ENCODE results near the gene LTK.
A peak's percentile ranks its signal among the peaks of the same experiment; 100 is the strongest.

LTK gene

DNA sequence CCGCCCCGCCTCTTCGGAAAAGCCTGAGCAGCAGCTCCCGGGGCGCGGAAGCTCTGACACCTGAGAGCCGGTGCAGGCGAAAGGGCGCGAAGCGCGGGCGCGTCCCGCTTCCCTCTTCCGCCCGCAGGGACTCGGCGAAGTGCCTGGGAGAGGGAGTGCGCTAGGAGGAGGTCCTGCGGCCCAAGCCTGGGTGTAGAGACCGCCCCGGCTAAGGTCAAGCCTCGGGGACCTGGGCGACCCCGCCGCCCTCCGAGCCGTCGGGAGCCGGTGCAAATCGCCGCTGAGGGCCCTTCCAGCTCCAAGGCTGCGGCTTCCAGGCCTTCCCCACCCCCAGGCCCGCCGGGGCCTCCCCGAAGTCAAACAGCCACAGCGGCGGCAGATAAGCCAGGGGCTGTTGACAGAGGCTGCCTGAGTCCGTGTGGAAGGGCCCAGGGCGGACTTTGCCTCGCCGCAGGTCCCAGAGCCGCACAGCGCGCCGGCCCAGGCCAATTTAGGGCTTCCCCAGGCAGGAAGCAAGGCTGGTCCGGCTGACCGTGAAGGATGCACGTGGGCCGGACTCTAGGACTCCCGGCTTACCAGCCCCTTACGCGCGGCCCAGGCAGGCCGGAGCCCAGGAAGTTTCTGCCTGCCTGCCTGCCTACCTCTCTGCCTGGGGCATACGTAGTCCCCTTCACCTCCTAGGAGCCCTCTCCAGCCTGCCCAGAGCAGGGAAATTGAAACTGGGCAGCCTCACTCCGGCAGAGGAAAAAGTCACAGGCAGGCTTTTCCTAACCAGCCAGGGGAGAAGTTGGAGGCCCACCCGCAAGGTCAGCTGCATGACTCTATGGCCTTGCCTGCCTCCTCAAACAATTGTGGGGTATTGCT, 17.7 kb downstream of the LTK start:
- H3K4me3 ChIP-seq (ENCODE audit: severe bottlenecking), result no peak overlapping the region
- TF ChIP-seq, protein P1, sequence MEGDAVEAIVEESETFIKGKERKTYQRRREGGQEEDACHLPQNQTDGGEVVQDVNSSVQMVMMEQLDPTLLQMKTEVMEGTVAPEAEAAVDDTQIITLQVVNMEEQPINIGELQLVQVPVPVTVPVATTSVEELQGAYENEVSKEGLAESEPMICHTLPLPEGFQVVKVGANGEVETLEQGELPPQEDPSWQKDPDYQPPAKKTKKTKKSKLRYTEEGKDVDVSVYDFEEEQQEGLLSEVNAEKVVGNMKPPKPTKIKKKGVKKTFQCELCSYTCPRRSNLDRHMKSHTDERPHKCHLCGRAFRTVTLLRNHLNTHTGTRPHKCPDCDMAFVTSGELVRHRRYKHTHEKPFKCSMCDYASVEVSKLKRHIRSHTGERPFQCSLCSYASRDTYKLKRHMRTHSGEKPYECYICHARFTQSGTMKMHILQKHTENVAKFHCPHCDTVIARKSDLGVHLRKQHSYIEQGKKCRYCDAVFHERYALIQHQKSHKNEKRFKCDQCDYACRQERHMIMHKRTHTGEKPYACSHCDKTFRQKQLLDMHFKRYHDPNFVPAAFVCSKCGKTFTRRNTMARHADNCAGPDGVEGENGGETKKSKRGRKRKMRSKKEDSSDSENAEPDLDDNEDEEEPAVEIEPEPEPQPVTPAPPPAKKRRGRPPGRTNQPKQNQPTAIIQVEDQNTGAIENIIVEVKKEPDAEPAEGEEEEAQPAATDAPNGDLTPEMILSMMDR (IDR thresholded peaks at IDR 0.05; ENCODE audit: poor library complexity, severe bottlenecking), result no peak
- peaks cover 6% of the 10 kb centered on the region for H3K4me1 ChIP-seq (ENCODE audit: insufficient read depth, poor library complexity, severe bottlenecking)
- ATAC-seq (ENCODE audit: low read depth), result no peak
- no peak for DNase-seq (ENCODE audit: low spot score)
- H3K27me3 ChIP-seq (ENCODE audit: insufficient read depth, poor library complexity, severe bottlenecking), result peaks cover 12% of the 10 kb centered on the region
- H3K27ac ChIP-seq (ENCODE audit: poor library complexity, severe bottlenecking), result no peak overlapping the region
- no peaks in the 10 kb centered on the region for H3K9me3 ChIP-seq (ENCODE audit: severe bottlenecking)
- no peaks in the 10 kb centered on the region for H3K36me3 ChIP-seq (ENCODE audit: low read depth)

DNA sequence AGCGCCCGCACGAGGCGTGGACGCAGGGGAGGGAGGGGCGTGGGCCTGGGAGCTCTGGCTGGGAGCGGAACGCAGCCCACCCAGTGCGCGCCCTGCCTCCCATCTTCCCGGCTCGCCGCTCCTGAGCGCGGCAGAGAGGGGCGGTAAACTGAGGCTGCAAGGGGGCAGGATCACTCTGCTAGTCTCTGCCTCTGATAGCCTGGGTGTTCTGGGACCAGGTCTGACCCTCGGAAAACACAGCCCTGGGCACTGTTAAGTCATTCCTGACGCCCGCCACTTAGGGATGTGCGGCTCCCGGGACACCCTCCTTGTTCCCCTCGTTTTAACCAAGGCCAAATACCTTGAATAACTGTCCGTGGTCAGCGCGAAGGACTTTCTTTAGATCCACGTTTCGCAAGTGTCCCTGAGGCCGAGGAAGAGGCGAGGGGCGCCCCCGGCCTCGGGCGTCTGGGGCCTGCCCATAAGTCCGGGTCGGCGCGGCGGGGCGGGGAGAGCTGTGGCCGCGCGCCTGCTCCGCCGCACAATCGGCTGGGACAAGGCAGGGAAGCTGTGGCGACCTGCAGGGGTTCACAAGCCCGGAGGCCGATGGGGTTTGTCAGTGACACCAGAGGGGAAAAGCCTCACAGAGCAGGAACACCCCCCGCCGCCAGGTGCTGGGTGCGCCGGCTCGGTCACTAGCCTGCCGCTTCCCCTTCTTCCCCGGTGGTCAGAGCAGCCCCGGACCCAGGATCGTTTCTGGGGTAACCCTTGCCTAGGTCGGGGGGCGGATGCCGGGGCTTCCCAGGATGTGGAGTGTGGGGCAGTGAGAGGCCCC, 18.5 kb downstream of the LTK start:
- ATAC-seq (ENCODE audit: low read depth) (no peak), DNase-seq (ENCODE audit: low spot score) (no peak)
- peaks cover 11% of the 10 kb centered on the region for H3K27me3 ChIP-seq (ENCODE audit: insufficient read depth, poor library complexity, severe bottlenecking)
- peaks cover 12% of the 10 kb centered on the region for H3K4me1 ChIP-seq (ENCODE audit: insufficient read depth, poor library complexity, severe bottlenecking)
- H3K36me3 ChIP-seq (ENCODE audit: low read depth), result no peaks in the 10 kb centered on the region
- no peak overlapping the region for H3K27ac ChIP-seq (ENCODE audit: poor library complexity, severe bottlenecking)
- no peak overlapping the region for H3K4me3 ChIP-seq (ENCODE audit: severe bottlenecking)
- H3K9me3 ChIP-seq (ENCODE audit: severe bottlenecking), result no peaks in the 10 kb centered on the region
- TF ChIP-seq, protein P1 (IDR thresholded peaks at IDR 0.05; ENCODE audit: poor library complexity, severe bottlenecking), result no peak

DNA sequence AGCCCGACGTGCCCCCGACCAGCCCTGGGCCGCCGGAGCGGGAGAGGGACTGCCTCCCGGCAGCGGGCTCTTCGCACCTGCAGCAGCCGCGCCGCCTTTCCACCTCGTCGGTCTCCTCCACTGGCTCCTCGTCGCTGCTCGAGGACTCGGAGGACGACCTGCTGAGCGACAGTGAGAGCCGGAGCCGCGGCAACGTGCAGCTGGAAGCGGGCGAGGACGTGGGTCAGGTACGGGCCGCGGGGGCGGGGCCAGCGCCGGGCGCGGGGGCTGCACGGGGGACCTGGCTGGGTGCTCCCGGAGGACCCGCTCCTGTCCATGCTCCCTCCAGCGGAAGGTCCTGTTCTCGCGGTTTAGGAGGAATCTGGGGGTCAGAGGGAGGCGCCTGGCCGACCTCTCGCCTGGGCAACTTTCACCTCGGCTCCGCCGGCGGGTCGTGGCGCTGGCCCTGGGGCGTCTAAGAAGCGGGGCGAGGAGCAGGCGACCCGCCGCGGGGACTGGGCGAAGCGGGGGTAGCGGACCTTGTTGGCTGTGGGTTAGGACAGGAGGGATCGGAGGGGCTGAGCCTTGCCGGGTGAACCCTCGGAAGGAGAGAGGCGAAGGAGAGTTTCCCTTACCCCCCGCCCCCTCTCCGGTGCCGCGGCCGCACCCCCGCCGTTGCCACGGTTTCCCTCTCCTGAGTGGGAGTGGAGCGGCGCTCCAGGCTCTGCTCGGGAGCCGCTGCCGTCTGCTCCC, 19.3 kb downstream of the LTK start:
- Histone ChIP-seq H3K27me3 (ENCODE audit: insufficient read depth, poor library complexity, severe bottlenecking) (peaks cover 11% of the 10 kb centered on the region), H3K4me3 (ENCODE audit: severe bottlenecking) (peak overlapping the region; percentile 49), H3K4me1 (ENCODE audit: insufficient read depth, poor library complexity, severe bottlenecking) (peaks cover 15% of the 10 kb centered on the region), H3K36me3 (ENCODE audit: low read depth) (no peaks in the 10 kb centered on the region), H3K9me3 (ENCODE audit: severe bottlenecking) (no peaks in the 10 kb centered on the region), H3K27ac (ENCODE audit: poor library complexity, severe bottlenecking) (no peak overlapping the region)
- DNase-seq (ENCODE audit: low spot score) (no peak), ATAC-seq (ENCODE audit: low read depth) (peak; percentile 5; the same call in 2 of the 3 replicates)
- TF ChIP-seq, protein P1 (IDR thresholded peaks at IDR 0.05; ENCODE audit: poor library complexity, severe bottlenecking), result peak; percentile 35

DNA sequence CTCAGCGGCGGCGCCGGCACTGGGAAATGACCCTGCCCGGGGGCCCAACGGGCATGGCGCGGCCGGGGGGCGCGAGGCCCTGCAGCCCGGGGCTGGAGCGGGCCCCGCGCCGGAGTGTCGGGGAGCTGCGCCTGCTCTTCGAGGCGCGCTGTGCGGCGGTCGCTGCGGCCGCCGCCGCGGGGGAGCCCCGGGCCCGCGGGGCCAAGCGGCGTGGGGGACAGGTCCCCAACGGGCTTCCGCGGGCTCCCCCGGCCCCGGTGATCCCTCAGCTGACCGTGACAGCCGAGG, 19.8 kb downstream of the LTK start:
- ATAC-seq (ENCODE audit: low read depth), result 0 out of 3 replicates have a peak, but pooled peaks have one; percentile 1
- TF ChIP-seq, protein P1 (IDR thresholded peaks at IDR 0.05; ENCODE audit: poor library complexity, severe bottlenecking), result no peak

More for the DNA sequence above, 19.8 kb downstream of the LTK start:
- H3K4me3 ChIP-seq (ENCODE audit: severe bottlenecking), result peak overlapping the region; percentile 49
- peaks cover 15% of the 10 kb centered on the region for H3K4me1 ChIP-seq (ENCODE audit: insufficient read depth, poor library complexity, severe bottlenecking)
- H3K27ac ChIP-seq (ENCODE audit: poor library complexity, severe bottlenecking), result peak overlapping the region; percentile 42
- peaks cover 11% of the 10 kb centered on the region for H3K27me3 ChIP-seq (ENCODE audit: insufficient read depth, poor library complexity, severe bottlenecking)
- H3K36me3 ChIP-seq (ENCODE audit: low read depth), result no peaks in the 10 kb centered on the region
- DNase-seq (ENCODE audit: low spot score), result no peak
- no peaks in the 10 kb centered on the region for H3K9me3 ChIP-seq (ENCODE audit: severe bottlenecking)
